BJ (cell line): ENCODE measurements around the gene CGB5. TPM values are rescaled to one million over a fixed set of nuclear protein-coding genes. Genes with fewer than 3 reads are reported as not detected.

Source experiments
- CTCF ChIA-PET: fragments of 350-600 bp; formaldehyde crosslinking; extraction: SDS; loops from one replicate; lab custom pipeline; 2021; ENCODE audit warnings: antibody characterized with exemption, inconsistent platforms; lab: Yijun Ruan, JAX
- POLR2A ChIA-PET: fragments of 300-600 bp; sonication (Branson Sonifier 250); formaldehyde crosslinking; extraction: SDS; loops from one replicate; lab custom pipeline; 2021; ENCODE audit warnings: antibody characterized with exemption; lab: Charles Lee
- DNase-seq: peaks from one replicate; pipeline ENCODE4 v3.0.0-alpha.2; 2011; ENCODE audit warnings: low read depth
- H3K27me3 ChIP-seq: 2 replicates; pipeline ENCODE4 v1.6.0; 2011; ENCODE audit warnings: low read length; ENCODE audit not compliant: control insufficient read depth, insufficient read depth
- H3K36me3 ChIP-seq: 2 replicates; pipeline ENCODE4 v1.5.1; 2011; ENCODE audit warnings: low read length; ENCODE audit not compliant: control insufficient read depth, insufficient read depth
- H3K4me3 ChIP-seq: 2 replicates; pipeline ENCODE4 v1.5.1; 2011; ENCODE audit warnings: low read depth, mild to moderate bottlenecking, control low read depth, low read length
- CTCF ChIP-seq: IDR thresholded peaks from 2 replicates; pipeline ENCODE4 v1.5.1; 2011; ENCODE audit warnings: low read depth, mild to moderate bottlenecking, control low read depth, inconsistent platforms, low read length, moderate library complexity; ENCODE audit not compliant: insufficient read depth
- polyA plus RNA-seq: library from polyadenylated mRNA; depleted of rRNA; stranded (reverse); fragments of >200 nt; gene quantifications from 2 replicates; pipeline ENCODE4 v1.2.3, GENCODE V29; 2011

The CGB5 gene
- polyA plus RNA-seq, 1 experiment: not detected

GRCh38 chr19:49004964-49005614 is 38.6 kb upstream of the CGB5 start:
- no peaks in the 10 kb centered on the region for H3K27me3 ChIP-seq
- CTCF ChIA-PET: interaction anchor here (0.7 kb wide), 1 partner anchor 11 kb away, joined by 4 read pairs; the partner anchor contains the start of gene RUVBL2
- POLR2A ChIA-PET: no interaction called here
- peaks cover 21% of the 10 kb centered on the region for H3K36me3 ChIP-seq
- no peak for DNase-seq
- no peak overlapping the region for H3K4me3 ChIP-seq
- TF ChIP-seq CTCF: no peak

- no peak for TF ChIP-seq CTCF
- Histone ChIP-seq H3K4me3 (no peak overlapping the region), H3K36me3 (peaks cover 30% of the 10 kb centered on the region), H3K27me3 (no peaks in the 10 kb centered on the region)
- POLR2A ChIA-PET: no interaction called here
- no peak for DNase-seq
- CTCF ChIA-PET: interaction anchor here (3.7 to 3.8 kb wide), 2 partner anchors 9 to 11 kb away, joined by 14 to 15 read pairs; no protein-coding TSS in a partner anchor
Measured at GRCh38 chr19:49006905-49007304, 36.7 kb upstream of the CGB5 start.

GRCh38 chr19:49009828-49010227 is 33.8 kb upstream of the CGB5 start:
- CTCF ChIA-PET: interaction anchor here (0.9 to 3.8 kb wide), 6 partner anchors 8 to 136 kb away, joined by 3 to 31 read pairs (median 12); partner anchors contain the start of genes GYS1 and RUVBL2
- H3K27me3 ChIP-seq: no peaks in the 10 kb centered on the region
- H3K36me3 ChIP-seq: peaks cover 32% of the 10 kb centered on the region
- H3K4me3 ChIP-seq: no peak overlapping the region
- POLR2A ChIA-PET: no interaction called here
- no peak for TF ChIP-seq CTCF
- DNase-seq: no peak

GRCh38 chr19:49010453-49010852 is 33.2 kb upstream of the CGB5 start:
- peaks cover 28% of the 10 kb centered on the region for H3K36me3 ChIP-seq
- TF ChIP-seq CTCF: no peak
- ChIA-PET CTCF (interaction anchor here (1.5 to 3.6 kb wide), 2 partner anchors 10 to 13 kb away, joined by 7 to 31 read pairs; no protein-coding TSS in a partner anchor), POLR2A (no interaction called here)
- H3K27me3 ChIP-seq: no peaks in the 10 kb centered on the region
- DNase-seq: no peak
- H3K4me3 ChIP-seq: no peak overlapping the region

- no peak for TF ChIP-seq CTCF
- H3K36me3 ChIP-seq: peaks cover 26% of the 10 kb centered on the region
- ChIA-PET CTCF (interaction anchor here (1.5 to 3.6 kb wide), 3 partner anchors 11 to 13 kb away, joined by 7 to 31 read pairs (median 24); no protein-coding TSS in a partner anchor), POLR2A (no interaction called here)
- no peak overlapping the region for H3K4me3 ChIP-seq
- no peaks in the 10 kb centered on the region for H3K27me3 ChIP-seq
- no peak for DNase-seq
Measured at GRCh38 chr19:49011194-49011593, 32.5 kb upstream of the CGB5 start.
